ENCODE data around the gene LCN12.

LCN12 gene

GRCh38 chr9:136951541-136952320 is at the start of gene LCN12:
Gene LCN12 (plus strand): TSS chr9:136952273. CDS start chr9:136952328, 55 bp downstream.
- DNase-seq (ENCODE audit: low spot score): no peak

- DNase-seq (ENCODE audit: low spot score): no peak
These were observed 49.0 kb upstream of the LCN12 start for GRCh38 chr9:136903041-136903554.

GRCh38 chr9:136906266-136906665 is 45.8 kb upstream of the LCN12 start:
- DNase-seq (ENCODE audit: low spot score): no peak

GRCh38 chr9:136907011-136907914 is 44.8 kb upstream of the LCN12 start:
- no peak for DNase-seq (ENCODE audit: low spot score)

- no peak for DNase-seq (ENCODE audit: low spot score)
These were observed 41.7 kb upstream of the LCN12 start for GRCh38 chr9:136910197-136910900.

GRCh38 chr9:136910901-136911245 is 41.2 kb upstream of the LCN12 start:
- DNase-seq (ENCODE audit: low spot score): peak; percentile 53

- DNase-seq (ENCODE audit: low spot score): no peak
These were observed 38.2 kb upstream of the LCN12 start for GRCh38 chr9:136913701-136914438.

GRCh38 chr9:136915632-136916329 is 36.3 kb upstream of the LCN12 start:
- DNase-seq (ENCODE audit: low spot score): no peak

- DNase-seq (ENCODE audit: low spot score): no peak
These were observed 35.5 kb upstream of the LCN12 start for GRCh38 chr9:136916330-136917184.

GRCh38 chr9:136917902-136918301 is 34.2 kb upstream of the LCN12 start:
- no peak for DNase-seq (ENCODE audit: low spot score)

- no peak for DNase-seq (ENCODE audit: low spot score)
These were observed 32.0 kb upstream of the LCN12 start for GRCh38 chr9:136920069-136920468.

- DNase-seq (ENCODE audit: low spot score): no peak
These were observed 31.3 kb upstream of the LCN12 start for GRCh38 chr9:136920734-136921231.

- DNase-seq (ENCODE audit: low spot score): no peak
These were observed 30.8 kb upstream of the LCN12 start for GRCh38 chr9:136921307-136921706.

- no peak for DNase-seq (ENCODE audit: low spot score)
These were observed 30.4 kb upstream of the LCN12 start for GRCh38 chr9:136921718-136922117.

- no peak for DNase-seq (ENCODE audit: low spot score)
These were observed 29.5 kb upstream of the LCN12 start for GRCh38 chr9:136922540-136922939.

GRCh38 chr9:136923881-136924280 is 28.2 kb upstream of the LCN12 start:
- DNase-seq (ENCODE audit: low spot score): no peak

GRCh38 chr9:136925414-136926153 is 26.5 kb upstream of the LCN12 start:
- DNase-seq (ENCODE audit: low spot score): no peak

GRCh38 chr9:136926154-136926704 is 25.8 kb upstream of the LCN12 start:
- DNase-seq (ENCODE audit: low spot score): no peak

- no peak for DNase-seq (ENCODE audit: low spot score)
These were observed 25.3 kb upstream of the LCN12 start for GRCh38 chr9:136926749-136927148.
